Measurements from ENCODE around the gene MCC. TPM values are rescaled to one million over a fixed set of nuclear protein-coding genes. Genes with fewer than 3 reads are reported as not detected.

MCC gene
- total RNA-seq, 1 experiment from 2014 or later: not detected

DNA sequence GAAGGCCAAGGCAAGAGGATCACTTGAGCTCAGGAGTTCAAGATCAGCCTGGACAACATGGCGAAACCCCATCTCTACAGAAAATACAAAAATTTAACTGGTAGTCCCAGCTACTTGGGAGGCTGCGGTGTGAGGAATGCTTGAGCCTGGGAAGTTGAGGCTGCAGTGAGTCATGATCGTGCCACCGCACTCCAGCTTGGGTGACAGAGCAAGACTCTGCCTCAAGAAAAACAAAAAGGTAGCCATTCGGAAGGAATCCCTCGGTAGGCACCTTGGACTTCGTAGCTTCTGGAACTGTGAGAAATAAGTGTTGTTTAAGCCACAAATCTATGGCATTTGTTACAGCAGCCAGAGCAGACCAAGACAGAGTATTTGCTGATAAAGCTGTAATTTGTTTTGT is 337.4 kb downstream of the MCC start:
- no peak for DNase-seq (ENCODE audit: low spot score)

DNA sequence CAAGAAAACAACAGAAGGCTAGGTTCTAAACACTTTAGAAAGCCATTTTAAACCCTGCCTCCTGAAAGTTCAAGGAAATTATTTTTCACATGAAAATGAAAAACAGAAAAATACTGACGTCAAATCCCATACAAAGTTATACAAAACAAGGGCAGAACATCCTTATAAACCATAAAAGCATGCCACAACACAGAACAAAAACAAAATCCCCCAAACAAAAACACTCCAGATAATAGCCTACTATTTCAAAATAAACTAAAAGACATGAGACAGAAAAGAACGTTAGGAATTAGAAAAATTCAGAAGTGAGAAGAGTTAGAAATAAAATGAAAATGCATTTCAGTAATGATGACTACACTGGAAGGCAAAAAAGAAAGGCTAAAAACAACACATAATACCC is 338.0 kb downstream of the MCC start:
- no peak for DNase-seq (ENCODE audit: low spot score)

DNA sequence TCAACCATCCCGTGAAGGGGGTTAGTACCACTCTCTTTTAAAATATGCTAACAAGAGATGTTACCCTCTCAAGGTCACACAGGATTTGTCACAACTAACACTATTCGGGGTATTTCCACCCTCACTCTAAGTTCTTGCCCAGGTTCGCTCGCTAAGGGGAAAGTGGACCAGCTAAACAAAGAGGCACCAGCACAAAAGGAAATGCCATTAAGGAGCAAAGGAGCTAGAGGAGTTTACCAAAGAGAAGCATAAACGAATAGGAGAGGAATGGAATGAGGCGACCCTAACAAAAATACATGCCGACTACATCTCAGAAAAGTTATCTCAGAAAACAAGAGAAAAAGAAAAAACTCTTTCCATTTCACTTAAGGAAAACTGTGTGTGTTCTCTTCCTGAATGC is 340.7 kb downstream of the MCC start:
- no peak for DNase-seq (ENCODE audit: low spot score)

DNA sequence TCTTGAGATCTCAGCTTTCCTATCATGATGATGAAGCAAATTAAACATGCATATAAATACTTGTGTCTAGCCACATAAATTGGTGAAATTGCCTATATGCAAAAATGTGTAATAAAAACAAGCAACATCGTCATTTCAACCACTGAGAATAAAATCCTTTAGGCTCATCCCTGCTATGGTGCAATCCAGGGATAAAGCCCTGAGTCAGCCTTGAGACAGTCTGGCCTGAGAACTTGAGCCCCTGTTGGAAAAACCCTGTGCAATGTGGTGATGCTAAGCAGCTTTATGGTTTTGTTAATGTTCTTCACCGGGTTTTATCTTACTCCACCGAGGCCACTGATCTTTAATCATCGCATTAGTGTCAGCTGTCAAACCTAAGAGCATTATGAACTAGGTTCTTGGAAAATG is 341.1 kb downstream of the MCC start:
- no peak for DNase-seq (ENCODE audit: low spot score)

DNA sequence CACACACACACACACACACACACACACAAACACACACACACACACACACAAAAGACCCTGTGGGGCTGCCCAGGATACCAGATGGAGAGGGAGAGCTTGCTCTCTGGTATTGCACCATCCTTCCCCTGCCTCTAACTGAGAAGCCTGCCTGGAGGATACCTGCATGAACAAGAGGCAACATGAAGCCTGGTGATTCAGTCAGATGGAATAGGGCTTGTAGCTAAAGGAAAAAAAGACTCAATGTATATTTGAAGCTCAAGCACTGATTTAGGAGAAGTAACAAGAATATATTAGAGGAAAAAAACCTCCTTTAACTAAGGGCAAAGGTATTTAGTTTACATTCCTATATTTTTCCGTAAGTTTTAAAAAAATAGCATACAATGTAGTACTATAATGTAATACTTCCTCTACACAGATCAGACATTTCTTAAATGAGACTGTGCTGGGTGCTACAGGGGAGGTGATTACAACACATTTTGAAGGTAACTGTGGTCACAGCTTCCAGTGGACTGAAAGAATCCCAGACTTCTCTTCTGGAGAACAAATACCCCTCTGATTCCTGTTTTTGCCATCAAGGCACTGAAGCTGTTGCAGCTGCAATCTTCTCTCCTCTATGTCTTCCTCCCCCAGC is 342.4 kb downstream of the MCC start:
- no peak for DNase-seq (ENCODE audit: low spot score)

DNA sequence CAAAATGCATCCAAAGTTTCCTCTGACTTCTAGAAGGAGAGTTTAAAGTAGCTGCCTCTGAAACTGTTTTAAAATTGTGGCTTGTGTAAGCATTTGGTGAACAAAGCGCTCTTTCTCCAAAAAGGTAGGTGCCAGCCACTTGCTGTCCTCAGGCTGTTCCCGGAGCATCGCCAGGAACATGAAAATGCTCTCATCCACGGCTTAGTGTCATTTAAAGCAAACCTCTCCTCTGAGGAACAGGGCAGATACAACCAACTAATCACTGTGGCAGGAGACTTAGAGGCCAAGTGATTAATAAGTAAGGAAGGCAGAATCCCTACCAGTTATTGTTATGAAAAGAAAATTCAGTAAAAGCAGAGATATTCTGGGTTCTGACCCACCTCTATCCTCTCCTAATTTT is 346.1 kb downstream of the MCC start:
- no peak for DNase-seq (ENCODE audit: low spot score)

DNA sequence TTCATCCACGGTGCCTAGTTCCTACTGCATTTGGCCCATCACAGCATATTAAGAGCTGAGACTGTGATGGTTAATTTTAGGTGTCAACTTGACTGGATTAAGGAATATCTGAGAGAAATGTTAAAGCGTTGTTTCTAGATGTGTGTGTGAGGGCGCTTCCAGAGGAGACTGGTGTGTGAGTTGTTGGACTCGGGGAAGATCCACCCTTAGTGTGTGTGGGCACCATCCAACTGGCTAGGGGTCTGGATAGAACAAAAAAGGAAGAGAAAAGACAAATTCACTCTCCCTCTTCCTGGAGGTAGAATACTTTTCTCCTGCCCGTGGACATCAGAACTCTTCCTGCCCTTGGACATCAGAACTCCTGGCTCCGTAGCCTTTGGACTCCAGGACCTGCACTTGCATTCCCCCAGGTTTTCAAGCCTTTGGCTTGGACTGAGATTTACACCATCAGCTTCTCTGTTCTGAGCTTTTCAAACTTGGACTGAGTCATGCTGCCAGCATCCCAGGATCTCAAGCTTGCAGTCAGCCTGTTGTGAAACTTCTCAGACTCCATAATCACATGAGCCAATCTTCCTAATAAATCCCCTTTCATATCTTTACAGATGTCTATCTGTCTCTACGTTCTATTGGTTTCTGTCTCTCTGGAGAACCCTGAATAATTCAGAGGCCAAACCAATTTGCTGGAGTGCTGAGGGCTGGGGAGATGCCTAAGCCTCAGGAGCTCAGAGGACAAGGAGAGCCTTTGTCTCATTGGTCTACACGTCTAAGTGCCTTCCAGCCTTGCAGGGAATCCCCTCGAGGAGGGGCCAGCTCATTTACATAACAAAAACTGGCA is 347.2 kb downstream of the MCC start:
- DNase-seq (ENCODE audit: low spot score): no peak

DNA sequence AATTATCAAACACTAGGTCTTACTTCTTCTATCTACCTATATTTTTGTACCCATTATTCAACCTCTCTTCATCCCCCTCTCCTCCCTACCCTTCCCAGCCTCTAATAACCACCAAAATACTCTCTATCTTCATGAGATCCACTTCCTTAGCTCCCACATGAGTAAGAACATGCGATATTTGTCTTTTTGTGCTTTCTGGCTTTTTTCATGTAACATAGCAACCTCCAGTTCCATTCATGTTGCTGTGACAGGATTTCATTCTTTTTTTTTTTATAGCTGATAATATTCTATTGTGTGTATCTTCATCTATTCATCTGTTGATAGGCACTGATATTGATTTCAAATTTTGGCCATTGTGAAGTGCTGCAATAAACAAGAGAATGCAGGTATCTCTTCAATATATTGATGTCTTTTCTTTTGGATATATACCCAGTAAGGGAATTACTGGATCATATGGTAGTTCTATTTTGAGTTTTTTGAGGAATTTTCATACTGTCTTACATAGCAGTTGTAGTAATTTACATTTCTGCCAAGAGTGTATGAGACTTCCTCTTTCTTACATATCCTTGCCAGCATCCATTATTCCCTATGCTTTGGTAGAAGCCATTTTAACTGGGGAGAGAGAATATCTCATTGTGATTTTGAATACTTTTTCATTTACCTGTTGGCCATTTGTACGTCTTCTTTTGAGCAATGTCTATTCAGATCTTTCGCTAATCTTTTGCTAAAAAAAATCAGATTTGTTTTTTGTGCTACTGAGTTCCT is 354.9 kb downstream of the MCC start:
- DNase-seq (ENCODE audit: low spot score): no peak

DNA sequence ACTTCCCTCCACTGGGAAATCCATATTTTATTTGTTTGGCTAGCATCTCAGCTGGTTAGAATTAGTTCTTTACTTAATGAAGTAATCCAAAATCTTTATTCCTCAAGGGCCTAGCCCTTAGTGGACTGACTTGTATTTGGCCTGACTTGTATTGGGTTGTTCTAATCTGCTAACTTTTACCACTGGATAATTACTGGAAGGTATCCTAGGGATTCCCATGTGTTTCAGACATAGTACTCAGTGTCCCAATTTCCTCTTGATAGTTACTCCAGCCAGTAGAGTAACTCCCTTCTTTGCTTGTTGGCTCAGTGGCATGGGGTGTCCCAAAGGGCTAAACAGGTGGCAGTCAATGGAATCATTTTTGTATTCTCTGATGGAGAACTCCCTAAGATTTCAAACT is 355.7 kb downstream of the MCC start:
- DNase-seq (ENCODE audit: low spot score): no peak

DNA sequence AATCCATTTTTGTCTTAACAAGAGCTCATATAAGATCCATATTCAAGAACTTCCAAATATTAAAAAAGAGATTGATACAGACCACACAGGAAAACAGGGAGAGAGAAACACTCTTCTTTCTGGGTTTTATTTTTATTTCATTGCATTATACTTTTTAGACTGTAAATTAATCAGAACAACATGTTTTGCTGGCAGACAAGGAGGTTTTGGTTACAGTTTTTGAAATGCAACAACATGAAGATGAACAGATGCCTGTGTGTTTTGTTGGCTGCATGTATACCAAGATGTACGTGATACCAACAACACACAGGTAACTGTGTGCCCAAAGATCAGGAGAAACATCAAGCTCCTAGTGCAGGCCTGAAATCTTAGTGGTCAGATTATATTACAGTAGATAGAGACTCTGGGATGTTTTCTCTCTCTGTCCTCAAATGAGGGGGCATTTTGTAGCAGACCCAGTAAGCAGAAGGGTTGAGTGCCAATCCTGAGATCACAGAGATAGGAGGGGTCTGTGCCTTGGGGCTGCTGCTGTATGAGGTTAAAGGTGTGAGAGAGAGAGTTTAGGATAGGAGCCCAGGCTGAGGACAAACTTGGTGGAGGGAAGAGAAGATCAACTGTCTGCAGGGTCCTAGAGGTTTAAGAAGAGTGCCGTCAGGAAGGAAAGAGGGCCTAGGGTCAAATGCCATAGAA is 359.5 kb downstream of the MCC start:
- DNase-seq (ENCODE audit: low spot score): no peak

DNA sequence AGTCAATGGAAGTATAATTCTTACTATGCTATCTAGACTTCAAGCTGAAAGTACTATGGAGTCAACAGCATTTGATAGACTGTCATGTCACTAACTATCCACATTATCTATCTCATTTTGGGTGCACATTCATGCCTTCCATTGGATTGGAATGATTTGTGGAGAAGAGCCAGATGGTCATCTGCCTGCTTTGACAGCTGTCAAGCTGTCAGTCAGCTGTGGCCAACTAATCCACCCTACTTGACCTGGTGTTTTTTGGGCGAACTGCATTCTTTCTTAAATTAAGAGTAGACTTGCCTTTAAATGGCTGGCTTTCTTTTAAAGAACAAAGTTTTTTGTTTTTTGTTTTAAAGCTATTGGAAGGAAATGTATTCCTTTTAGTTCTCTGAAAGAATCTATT is 360.2 kb downstream of the MCC start:
- no peak for DNase-seq (ENCODE audit: low spot score)

DNA sequence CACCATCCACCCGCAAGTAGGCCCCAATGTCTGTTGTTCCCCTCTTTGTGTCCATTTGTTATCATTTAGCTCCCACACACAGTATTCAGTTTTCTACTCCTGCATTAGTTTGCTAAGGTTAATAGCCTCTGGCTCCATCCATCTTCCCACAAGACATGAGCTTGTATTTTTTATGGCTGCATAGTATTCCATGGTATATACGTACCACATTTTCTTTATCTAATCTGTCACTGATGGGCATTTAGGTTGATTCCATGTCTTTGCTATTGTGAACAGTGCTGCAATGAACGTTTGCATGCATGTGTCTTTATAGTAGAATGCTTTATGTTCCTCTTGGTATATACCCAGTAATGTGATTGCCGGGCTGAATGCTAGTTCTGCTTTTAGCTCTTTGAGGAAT is 361.2 kb downstream of the MCC start:
- DNase-seq (ENCODE audit: low spot score): no peak

DNA sequence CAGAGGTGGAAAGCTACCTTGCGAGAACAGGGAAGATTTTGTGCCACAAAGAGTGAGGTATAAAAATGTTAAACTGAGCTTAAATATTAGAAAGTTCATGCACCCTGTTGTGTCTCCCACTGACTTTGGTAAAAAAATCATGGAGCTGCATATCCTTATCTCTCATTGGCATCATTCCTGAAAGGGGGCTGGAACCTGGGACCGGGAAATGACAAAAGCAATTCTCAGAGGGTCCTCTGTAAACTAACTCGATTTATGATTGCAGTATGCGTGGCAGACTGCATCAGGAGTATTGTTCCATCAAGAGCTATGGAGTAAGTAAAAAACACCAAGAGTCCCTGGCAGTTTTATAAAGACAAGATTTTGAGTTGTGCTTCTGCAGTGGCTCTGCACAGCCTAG is 362.9 kb downstream of the MCC start:
- no peak for DNase-seq (ENCODE audit: low spot score)

DNA sequence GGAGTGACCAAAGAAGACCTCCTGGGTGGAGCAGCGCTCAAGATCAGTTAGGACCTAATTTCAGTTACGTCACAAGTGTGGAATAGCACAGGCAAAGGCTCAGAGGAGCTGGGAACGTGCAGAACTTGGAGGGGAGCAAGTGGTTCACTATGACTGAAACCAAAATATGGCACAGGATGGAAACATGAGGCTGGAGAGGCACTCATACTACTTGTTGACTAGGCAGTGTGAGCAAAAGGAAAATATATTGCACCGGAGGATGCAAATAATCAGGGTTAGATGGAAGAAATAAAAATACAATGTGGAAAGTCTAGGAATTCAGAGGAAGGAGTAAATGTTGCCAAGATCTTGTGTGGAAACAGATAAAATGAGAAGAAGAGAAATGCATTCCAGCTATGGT is 363.3 kb downstream of the MCC start:
- no peak for DNase-seq (ENCODE audit: low spot score)

DNA sequence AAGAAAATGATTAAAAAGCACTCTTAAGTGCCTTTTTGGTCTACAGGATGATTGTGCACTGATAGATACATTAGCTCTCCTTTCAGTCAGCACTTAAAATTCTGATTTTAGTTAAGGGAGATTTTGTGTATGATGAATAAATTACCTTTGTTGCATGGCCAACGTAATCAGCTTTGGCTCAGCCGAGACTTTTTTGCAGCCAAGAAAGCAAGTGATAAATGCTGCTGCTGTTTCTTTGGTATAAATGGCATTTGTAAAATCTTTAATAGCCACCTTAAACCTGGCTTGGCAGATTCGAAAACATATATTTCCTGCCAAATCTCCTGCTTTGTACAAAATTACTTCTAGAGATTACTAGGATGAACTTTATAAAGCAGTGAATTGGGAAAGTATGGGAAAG is 364.0 kb downstream of the MCC start:
- DNase-seq (ENCODE audit: low spot score): no peak

DNA sequence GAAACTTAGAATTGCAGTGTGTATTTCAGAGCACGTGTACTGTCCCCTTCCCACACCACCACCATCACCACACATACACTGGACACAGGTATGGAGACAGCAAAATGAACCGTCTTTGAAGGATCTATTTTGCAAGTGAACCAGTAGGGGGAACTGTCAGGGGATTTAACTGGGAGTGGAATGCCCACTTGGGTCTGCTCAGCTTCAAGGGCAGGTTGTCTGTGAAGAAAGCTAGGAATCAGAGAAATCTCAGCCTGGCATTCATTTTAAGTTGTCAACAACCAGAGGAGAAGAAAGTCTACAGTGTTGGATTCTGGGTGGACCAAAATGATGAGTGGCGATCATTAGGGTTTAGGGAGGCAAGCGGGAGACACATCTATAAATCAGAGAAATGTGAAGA is 364.6 kb downstream of the MCC start:
- DNase-seq (ENCODE audit: low spot score): peak; percentile 20

DNA sequence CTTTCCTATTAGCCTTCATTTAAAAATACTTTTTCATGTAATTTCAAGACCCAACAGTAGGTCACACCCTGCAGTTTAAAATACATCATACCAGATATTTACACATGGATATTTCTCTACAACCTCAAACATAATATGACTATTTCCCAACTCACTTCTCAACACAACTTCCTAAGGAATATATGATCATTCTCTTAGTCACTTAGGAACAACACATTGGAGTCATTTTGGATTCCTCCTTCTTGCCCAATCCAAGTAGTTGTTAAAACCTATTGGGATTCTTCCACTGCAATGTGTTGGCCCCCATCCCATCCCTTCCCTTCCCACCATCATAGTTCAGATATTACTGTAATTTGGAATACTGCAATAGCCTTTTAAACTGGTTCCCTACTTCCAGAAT is 366.2 kb downstream of the MCC start:
- no peak for DNase-seq (ENCODE audit: low spot score)

DNA sequence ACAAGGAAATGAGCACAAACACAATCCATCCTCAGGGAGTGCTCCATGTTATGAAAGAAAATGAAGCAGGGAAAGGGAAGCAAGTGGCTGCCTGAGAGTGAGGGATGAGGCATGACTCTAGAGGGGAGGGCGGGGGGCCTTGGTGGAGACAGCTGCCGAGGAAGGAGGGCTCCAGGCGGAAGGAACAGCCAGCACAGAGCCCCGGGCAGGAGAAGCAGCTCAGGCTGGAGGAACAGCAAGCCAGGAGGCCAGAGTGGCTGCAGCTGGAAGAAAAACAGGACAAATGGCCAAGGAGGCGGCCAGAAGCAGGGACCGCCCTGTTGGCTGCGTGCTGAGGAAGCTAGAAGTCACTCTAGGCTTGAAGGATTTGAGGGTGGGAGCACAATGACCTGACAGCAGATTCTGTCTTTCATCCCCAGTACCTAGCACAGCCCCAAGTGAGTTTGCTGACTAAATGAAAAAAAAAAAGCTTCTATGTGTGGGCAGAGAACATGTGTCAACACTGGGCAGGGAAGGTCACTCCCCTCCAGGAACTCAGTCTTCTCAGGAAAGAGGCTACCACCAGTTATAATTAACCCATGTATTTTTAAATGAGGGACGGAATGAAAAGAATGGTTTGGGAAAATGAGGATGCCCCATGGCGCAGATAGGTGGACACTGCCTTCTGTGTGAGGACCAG is 368.9 kb downstream of the MCC start:
- no peak for DNase-seq (ENCODE audit: low spot score)

DNA sequence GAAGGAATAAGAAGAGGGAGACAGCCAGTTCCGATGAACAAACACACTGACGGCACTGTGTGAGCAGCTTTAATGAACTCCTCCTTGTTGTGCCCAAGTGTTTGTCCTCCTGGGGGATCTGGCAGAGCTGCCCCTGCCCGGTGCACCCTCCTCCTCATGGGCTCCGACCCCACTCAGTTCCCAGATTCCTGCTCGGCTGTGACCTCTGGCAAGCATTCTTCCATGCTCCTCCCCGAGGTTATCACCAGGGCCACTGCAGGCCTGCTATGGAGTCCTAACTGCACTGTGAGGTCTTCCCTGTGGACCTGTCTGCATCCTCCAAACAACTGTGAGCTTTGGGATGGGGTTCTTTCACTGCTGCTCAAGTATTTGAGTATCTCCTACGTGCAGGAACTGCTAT is 369.5 kb downstream of the MCC start:
- no peak for DNase-seq (ENCODE audit: low spot score)

DNA sequence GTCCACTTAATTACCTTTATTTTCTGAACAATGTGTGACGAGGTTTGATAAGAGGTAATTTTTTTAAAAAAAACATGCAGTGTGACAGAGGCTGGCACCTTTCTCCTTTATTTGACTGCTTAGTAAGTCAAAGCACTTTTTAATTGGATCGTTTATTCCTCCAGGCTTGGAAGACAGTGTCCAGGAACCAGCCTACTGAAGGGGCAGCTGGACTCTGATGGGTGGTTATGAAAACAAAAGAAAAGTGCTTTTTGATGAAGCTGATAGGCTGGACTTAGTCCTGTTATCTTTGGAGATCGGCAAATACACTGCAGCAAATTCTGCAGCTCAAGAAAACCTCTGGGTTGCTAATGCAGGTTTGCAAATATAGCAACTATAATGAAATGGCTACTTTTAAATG is 370.0 kb downstream of the MCC start:
- DNase-seq (ENCODE audit: low spot score): no peak

DNA sequence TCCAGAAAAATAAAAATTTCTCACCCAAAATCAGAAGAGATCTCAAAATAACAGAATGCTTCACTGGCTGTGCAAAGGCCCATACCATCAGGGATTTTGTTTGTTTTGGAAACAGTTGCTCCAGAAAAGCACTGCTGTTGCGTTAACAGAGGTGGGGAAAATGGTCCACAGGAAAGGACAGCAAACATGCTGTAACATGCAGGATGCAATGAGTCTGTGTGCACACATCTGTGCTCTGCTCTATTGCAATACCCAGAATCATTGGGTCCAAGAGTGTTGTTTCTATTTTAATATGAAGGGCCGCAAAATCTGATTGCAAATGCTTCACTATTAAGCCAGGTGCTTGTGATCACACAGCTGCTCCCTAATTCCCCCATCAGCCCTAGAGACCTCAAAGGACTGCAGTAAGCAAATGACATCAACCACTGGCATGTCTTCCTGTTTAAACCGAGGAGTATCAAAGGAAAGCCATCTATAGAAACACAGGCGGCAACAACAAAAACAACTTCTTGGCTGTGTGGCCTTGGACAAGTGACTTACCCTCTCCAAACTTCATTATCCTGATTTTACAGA is 370.6 kb downstream of the MCC start:
- DNase-seq (ENCODE audit: low spot score): no peak
